Activated naive CD4-positive, alpha-beta T cell treated with anti-CD3 and anti-CD28 coated beads, Interleukin-2, amount 50 U/mL, for 72 hours (primary cell): Measurements from ENCODE around the gene NTM. TPM values are rescaled to one million over a fixed set of nuclear protein-coding genes. Genes with fewer than 3 reads are reported as not detected.
"Not testable (repeated sequence)": the region's sequence is repeated elsewhere in the genome, so short reads cannot be mapped to it uniquely, and the experiment has no call there.

ENCODE experiments used
- ATAC-seq, 2 donors: fragments of 150-1000 bp; cut with Tn5 transposase; 2 replicates each; pipeline ENCODE4 v1.10.0; 2021; ENCODE audit warnings: mild to moderate bottlenecking in 2 of 2, moderate library complexity in 2 of 2
- DNase-seq, 2 donors: peaks; one replicate each; pipeline ENCODE4 v3.0.0; 2021 to 2022; ENCODE audit warnings: low spot score in 2 of 2
- H3K27ac Mint-ChIP-seq, 2 donors: one replicate each; pipeline ENCODE4 v1.8.0; 2022; ENCODE audit warnings: mild to moderate bottlenecking in 2 of 2, mixed read lengths in 2 of 2
- H3K36me3 Mint-ChIP-seq, 2 donors: one replicate each; pipeline ENCODE4 v1.8.0; 2022; ENCODE audit warnings: mixed read lengths in 2 of 2
- H3K9me3 Mint-ChIP-seq, 2 donors: one replicate each; pipeline ENCODE4 v1.8.0; 2022; ENCODE audit warnings: mixed read lengths in 2 of 2
- total RNA-seq, 2 donors: library from RNA; stranded (reverse); gene quantifications; one replicate each; pipeline ENCODE4 v1.2.3, GENCODE V29; 2022

NTM gene
- total RNA-seq, 2 donors from 2014 or later = not detected

GRCh38 chr11:131906963-131907362 is 536.5 kb downstream of the NTM start:
- Mint-ChIP-seq H3K27ac (no peak overlapping the region), H3K9me3 (peaks cover 0 to 18% of the 10 kb centered on the region in 2 donors), H3K36me3 (peaks cover 0 to 13% of the 10 kb centered on the region in 2 donors)
- DNase-seq = no peak
- ATAC-seq = no peak

GRCh38 chr11:131907371-131907770 is 537.0 kb downstream of the NTM start:
- Mint-ChIP-seq H3K36me3 (peaks cover 0 to 13% of the 10 kb centered on the region in 2 donors), H3K9me3 (peaks cover 0 to 18% of the 10 kb centered on the region in 2 donors), H3K27ac (no peak overlapping the region)
- ATAC-seq = no peak
- DNase-seq = no peak

GRCh38 chr11:131908316-131908715 is 537.9 kb downstream of the NTM start:
- Mint-ChIP-seq H3K9me3 (peaks cover 0 to 14% of the 10 kb centered on the region in 2 donors), H3K27ac (no peak overlapping the region), H3K36me3 (peaks cover 0 to 13% of the 10 kb centered on the region in 2 donors)
- DNase-seq (no peak), ATAC-seq (no peak)

- H3K9me3 Mint-ChIP-seq = peaks cover 0 to 14% of the 10 kb centered on the region in 2 donors
Observed at GRCh38 chr11:131909426-131910177, 539.2 kb downstream of the NTM start.

GRCh38 chr11:131910178-131910522 is 539.7 kb downstream of the NTM start:
- no peak overlapping the region for H3K27ac Mint-ChIP-seq
- ATAC-seq (no peak), DNase-seq (no peak)
- peaks cover 0 to 13% of the 10 kb centered on the region in 2 donors for H3K36me3 Mint-ChIP-seq
- H3K9me3 Mint-ChIP-seq = peaks cover 0 to 14% of the 10 kb centered on the region in 2 donors

More at GRCh38 chr11:131909426-131910177, 539.2 kb downstream of the NTM start:
- no peak for DNase-seq
- H3K36me3 Mint-ChIP-seq = peaks cover 0 to 13% of the 10 kb centered on the region in 2 donors
- H3K27ac Mint-ChIP-seq = no peak overlapping the region
- ATAC-seq = no peak

GRCh38 chr11:131910523-131911387 is 540.3 kb downstream of the NTM start:
- Mint-ChIP-seq H3K27ac (no peak overlapping the region), H3K9me3 (peaks cover 0 to 10% of the 10 kb centered on the region in 2 donors), H3K36me3 (peaks cover 0 to 13% of the 10 kb centered on the region in 2 donors)
- ATAC-seq (no peak), DNase-seq (no peak)

GRCh38 chr11:131911388-131912032 is 541.1 kb downstream of the NTM start:
- not testable (repeated sequence) for DNase-seq, ATAC-seq, H3K9me3 Mint-ChIP-seq, H3K27ac Mint-ChIP-seq
- H3K36me3 Mint-ChIP-seq = peaks cover 0 to 13% of the 10 kb centered on the region in 2 donors

GRCh38 chr11:131912134-131912533 is 541.7 kb downstream of the NTM start:
- Mint-ChIP-seq H3K27ac (no peak overlapping the region), H3K9me3 (peaks cover 0 to 3% of the 10 kb centered on the region in 2 donors), H3K36me3 (peaks cover 0 to 9% of the 10 kb centered on the region in 2 donors)
- DNase-seq (no peak), ATAC-seq (no peak)

- Mint-ChIP-seq H3K36me3 (peaks cover 0 to 6% of the 10 kb centered on the region in 2 donors), H3K9me3 (no peaks in the 10 kb centered on the region), H3K27ac (no peak overlapping the region)
- DNase-seq (no peak), ATAC-seq (no peak)
Observed at GRCh38 chr11:131913267-131913666, 542.9 kb downstream of the NTM start.

GRCh38 chr11:131914361-131914774 is 544.0 kb downstream of the NTM start:
- ATAC-seq = no peak
- Mint-ChIP-seq H3K36me3 (peaks cover 0 to 6% of the 10 kb centered on the region in 2 donors), H3K27ac (no peak overlapping the region), H3K9me3 (no peaks in the 10 kb centered on the region)
- no peak for DNase-seq

GRCh38 chr11:131916638-131917037 is 546.2 kb downstream of the NTM start:
- DNase-seq (no peak), ATAC-seq (no peak)
- Mint-ChIP-seq H3K36me3 (no peaks in the 10 kb centered on the region), H3K27ac (no peak overlapping the region), H3K9me3 (no peaks in the 10 kb centered on the region)

GRCh38 chr11:131917634-131918384 is 547.4 kb downstream of the NTM start:
- ATAC-seq = no peak
- Mint-ChIP-seq H3K36me3 (no peaks in the 10 kb centered on the region), H3K9me3 (no peaks in the 10 kb centered on the region), H3K27ac (no peak overlapping the region)
- DNase-seq = no peak

GRCh38 chr11:131918663-131919062 is 548.2 kb downstream of the NTM start:
- Mint-ChIP-seq H3K36me3 (no peaks in the 10 kb centered on the region), H3K27ac (no peak overlapping the region), H3K9me3 (no peaks in the 10 kb centered on the region)
- no peak for ATAC-seq
- DNase-seq = no peak

GRCh38 chr11:131922220-131922619 is 551.8 kb downstream of the NTM start:
- ATAC-seq (no peak), DNase-seq (no peak)
- peaks cover 0 to 3% of the 10 kb centered on the region in 2 donors for H3K9me3 Mint-ChIP-seq
- H3K36me3 Mint-ChIP-seq = no peaks in the 10 kb centered on the region
- no peak overlapping the region for H3K27ac Mint-ChIP-seq

GRCh38 chr11:131923309-131923708 is 552.9 kb downstream of the NTM start:
- ATAC-seq = no peak
- Mint-ChIP-seq H3K27ac (no peak overlapping the region), H3K36me3 (no peaks in the 10 kb centered on the region), H3K9me3 (peaks cover 0 to 3% of the 10 kb centered on the region in 2 donors)
- no peak for DNase-seq

- no peak for DNase-seq
- Mint-ChIP-seq H3K36me3 (no peaks in the 10 kb centered on the region), H3K9me3 (peaks cover 0 to 8% of the 10 kb centered on the region in 2 donors), H3K27ac (no peak overlapping the region)
- ATAC-seq = no peak
Observed at GRCh38 chr11:131924001-131924400, 553.6 kb downstream of the NTM start.
